OCI-LY1 (cell line): Measurements from ENCODE around the gene BEND2.
"Not testable (repeated sequence)": the region's sequence is repeated elsewhere in the genome, so short reads cannot be mapped to it uniquely, and the experiment has no call there.

ENCODE experiments used
- H2AFZ ChIP-seq: fragments of 200-600 bp; sonication (generic), shearing (Covaris generic); 2 replicates; pipeline ENCODE4 v1.6.0; 2014; ENCODE audit warnings: antibody characterized with exemption, mild to moderate bottlenecking, low read length
- H3F3A ChIP-seq: fragments of 200-600 bp; sonication (generic), shearing (Covaris generic); 2 replicates; pipeline ENCODE4 v1.6.0; 2014; ENCODE audit warnings: mild to moderate bottlenecking, antibody characterized with exemption, low read length, moderate library complexity; ENCODE audit not compliant: insufficient read depth
- H3K27ac ChIP-seq: fragments of 200-600 bp; sonication (generic); 2 replicates; pipeline ENCODE4 v1.5.1; 2014; ENCODE audit warnings: low read length, mixed run types, mild to moderate bottlenecking, low read depth; ENCODE audit not compliant: poor library complexity, severe bottlenecking
- H3K27me3 ChIP-seq: fragments of 200-600 bp; sonication (generic); 2 replicates; pipeline ENCODE4 v1.6.0; 2014; ENCODE audit warnings: antibody characterized with exemption, mild to moderate bottlenecking, low read length, moderate library complexity; ENCODE audit not compliant: insufficient read depth
- H3K36me3 ChIP-seq: fragments of 200-600 bp; sonication (generic); 2 replicates; pipeline ENCODE4 v1.6.1; 2014; ENCODE audit warnings: mild to moderate bottlenecking, antibody characterized with exemption, low read length, moderate library complexity, mixed read lengths; ENCODE audit not compliant: insufficient read depth
- H3K4me1 ChIP-seq: fragments of 200-600 bp; sonication (generic); 2 replicates; pipeline ENCODE4 v1.5.1; 2014; ENCODE audit warnings: mild to moderate bottlenecking, low read length, moderate library complexity; ENCODE audit not compliant: insufficient read depth, severe bottlenecking
- H3K4me2 ChIP-seq: fragments of 200-600 bp; sonication (generic), shearing (Covaris generic); 2 replicates; pipeline ENCODE4 v1.6.1; 2014; ENCODE audit warnings: low read length
- H3K4me3 ChIP-seq: fragments of 200-600 bp; sonication (generic); 2 replicates; pipeline ENCODE4 v1.5.1; 2014; ENCODE audit warnings: low read length, low read depth, mild to moderate bottlenecking, mixed read lengths; ENCODE audit not compliant: poor library complexity, severe bottlenecking
- H3K79me2 ChIP-seq: fragments of 200-600 bp; shearing (Covaris generic); 2 replicates; pipeline ENCODE4 v1.6.1; 2016; ENCODE audit warnings: mixed run types, low read length, mixed read lengths; ENCODE audit not compliant: insufficient read depth
- H3K9ac ChIP-seq: fragments of 200-600 bp; sonication (generic), shearing (Covaris generic); 2 replicates; pipeline ENCODE4 v1.6.1; 2014; ENCODE audit warnings: mild to moderate bottlenecking, low read length, mixed read lengths
- H3K9me2 ChIP-seq: fragments of 200-600 bp; sonication (generic), shearing (Covaris generic); 2 replicates; pipeline ENCODE4 v1.6.1; 2014; ENCODE audit warnings: low read depth, mild to moderate bottlenecking, low read length, mixed read lengths
- H3K9me3 ChIP-seq: fragments of 200-600 bp; shearing (Covaris generic); 2 replicates; pipeline ENCODE4 v1.6.1; 2014; ENCODE audit warnings: low read length, mixed read lengths
- H4K20me1 ChIP-seq: fragments of 200-600 bp; sonication (generic), shearing (Covaris generic); 2 replicates; pipeline ENCODE4 v1.6.0; 2016; ENCODE audit warnings: mild to moderate bottlenecking, low read length; ENCODE audit not compliant: insufficient read depth
- EZH2 ChIP-seq: fragments of 200-600 bp; sonication (generic), shearing (Covaris generic); IDR thresholded peaks from 2 replicates; pipeline ENCODE4 v1.8.0; 2017; ENCODE audit warnings: borderline replicate concordance, mixed run types, mild to moderate bottlenecking, antibody characterized with exemption, low read length, moderate library complexity, mixed read lengths
- TF ChIP-seq, protein P1 (sequence below): fragments of 200-600 bp; sonication (generic), shearing (Covaris generic); IDR thresholded peaks from 2 replicates; pipeline ENCODE4 v1.5.1; 2017; ENCODE audit warnings: mild to moderate bottlenecking, antibody characterized with exemption, low read length, moderate library complexity, mixed read lengths

The BEND2 gene

DNA sequence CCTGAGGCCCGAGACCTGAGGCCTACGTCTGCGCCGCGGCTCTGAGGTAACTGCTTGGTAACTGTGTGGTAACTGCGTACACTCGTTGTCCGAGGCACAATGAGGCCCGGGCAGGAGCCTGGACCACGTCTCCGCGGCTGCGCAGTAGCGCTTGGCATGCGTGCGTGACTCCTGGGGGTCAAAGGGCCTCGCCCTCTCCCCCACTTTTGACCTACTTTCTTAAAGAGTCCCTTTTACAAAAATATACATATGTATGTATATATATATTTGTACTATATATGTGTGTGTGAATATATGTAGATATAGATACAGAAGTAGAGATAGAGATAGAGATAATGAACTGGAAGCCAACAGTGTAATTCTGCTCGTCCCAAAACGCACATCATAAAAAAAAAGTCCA lies at the start of gene BEND2:
BEND2 (minus strand) TSS at position 101 of the 400 bp plus-strand sequence. CDS start 136 bp downstream, outside the sequence.
- Histone ChIP-seq H3K4me2 (no peak within 1 kb of the TSS), H3K9me2 (no peaks in the 10 kb centered on the region), H3K9me3 (no peaks in the 10 kb centered on the region), H3K9ac (no peak within 1 kb of the TSS), H3K36me3 (no peaks in the 10 kb centered on the region), H3K27me3 (no peaks in the 10 kb centered on the region), H3F3A (no peaks in the 10 kb centered on the region), H4K20me1 (no peaks in the 10 kb centered on the region), H2AFZ (no peak within 1 kb of the TSS), H3K4me3 (no peak within 1 kb of the TSS), H3K4me1 (no peaks in the 10 kb centered on the region), H3K79me2 (no peaks in the 10 kb centered on the region), H3K27ac (no peak within 1 kb of the TSS)
- TF ChIP-seq, protein P1, sequence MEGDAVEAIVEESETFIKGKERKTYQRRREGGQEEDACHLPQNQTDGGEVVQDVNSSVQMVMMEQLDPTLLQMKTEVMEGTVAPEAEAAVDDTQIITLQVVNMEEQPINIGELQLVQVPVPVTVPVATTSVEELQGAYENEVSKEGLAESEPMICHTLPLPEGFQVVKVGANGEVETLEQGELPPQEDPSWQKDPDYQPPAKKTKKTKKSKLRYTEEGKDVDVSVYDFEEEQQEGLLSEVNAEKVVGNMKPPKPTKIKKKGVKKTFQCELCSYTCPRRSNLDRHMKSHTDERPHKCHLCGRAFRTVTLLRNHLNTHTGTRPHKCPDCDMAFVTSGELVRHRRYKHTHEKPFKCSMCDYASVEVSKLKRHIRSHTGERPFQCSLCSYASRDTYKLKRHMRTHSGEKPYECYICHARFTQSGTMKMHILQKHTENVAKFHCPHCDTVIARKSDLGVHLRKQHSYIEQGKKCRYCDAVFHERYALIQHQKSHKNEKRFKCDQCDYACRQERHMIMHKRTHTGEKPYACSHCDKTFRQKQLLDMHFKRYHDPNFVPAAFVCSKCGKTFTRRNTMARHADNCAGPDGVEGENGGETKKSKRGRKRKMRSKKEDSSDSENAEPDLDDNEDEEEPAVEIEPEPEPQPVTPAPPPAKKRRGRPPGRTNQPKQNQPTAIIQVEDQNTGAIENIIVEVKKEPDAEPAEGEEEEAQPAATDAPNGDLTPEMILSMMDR = no peak
- TF ChIP-seq EZH2 = no peak

DNA sequence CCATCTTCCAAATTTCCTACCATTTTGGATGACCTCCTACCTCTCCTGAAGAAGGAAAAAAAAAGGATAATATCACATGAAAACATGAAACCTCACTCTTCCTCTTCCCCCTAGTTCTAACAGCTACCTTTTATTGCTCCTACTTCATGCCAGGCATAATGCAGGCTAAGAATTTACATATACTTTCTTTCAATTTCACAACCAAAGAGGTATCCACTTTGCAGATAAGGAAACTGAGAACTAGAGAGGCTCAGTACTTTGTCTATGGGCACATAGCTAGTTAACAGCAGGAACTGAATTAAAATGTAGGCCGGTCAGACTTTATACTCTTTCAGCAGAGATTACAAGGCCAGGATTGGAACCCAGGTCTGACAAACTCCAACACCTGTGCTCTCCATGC lies 34.4 kb upstream of the BEND2 start:
- Histone ChIP-seq H3K9ac (no peak overlapping the region), H3K9me2 (no peaks in the 10 kb centered on the region), H3K79me2 (no peaks in the 10 kb centered on the region), H3K27me3 (no peaks in the 10 kb centered on the region), H2AFZ (no peak overlapping the region), H3K9me3 (no peaks in the 10 kb centered on the region), H4K20me1 (no peaks in the 10 kb centered on the region), H3K4me3 (no peak overlapping the region), H3K27ac (no peak overlapping the region), H3K4me1 (no peaks in the 10 kb centered on the region), H3K4me2 (no peak overlapping the region), H3K36me3 (peaks cover 19% of the 10 kb centered on the region), H3F3A (no peaks in the 10 kb centered on the region)
- TF ChIP-seq EZH2 = no peak
- TF ChIP-seq, protein P1 = no peak

DNA sequence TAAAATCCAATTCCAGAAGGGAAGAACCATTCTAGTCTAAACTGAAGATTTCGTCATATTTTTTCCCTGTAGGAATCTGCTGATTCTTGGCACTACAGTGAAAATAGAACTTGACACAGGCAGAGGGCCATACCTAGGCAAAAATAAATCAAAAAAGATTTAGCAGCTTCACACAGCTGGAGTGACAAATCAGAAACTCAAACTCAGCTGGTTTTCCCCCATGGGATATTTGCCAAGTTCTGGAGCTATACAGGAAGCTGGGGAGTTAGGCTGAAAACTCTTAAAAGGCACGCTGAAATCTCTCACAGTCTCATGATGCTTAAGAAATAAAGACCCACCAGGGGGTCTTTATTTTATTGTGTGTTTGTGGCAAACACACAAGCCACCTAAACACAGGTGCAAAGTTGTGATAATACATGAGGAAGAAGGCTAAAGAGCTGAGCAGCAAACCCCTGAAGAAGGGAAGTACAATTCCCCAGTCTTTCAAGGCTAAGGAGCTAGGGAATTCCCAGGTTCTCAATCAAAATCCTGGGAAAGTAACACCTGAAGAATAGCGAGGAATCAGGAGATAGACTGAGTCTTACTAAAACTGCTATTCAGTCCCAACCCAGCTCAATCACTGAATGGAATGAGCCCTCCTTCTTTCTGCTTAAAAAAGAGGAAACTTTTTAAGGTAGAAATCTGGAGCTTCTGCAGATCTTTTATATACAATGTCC lies 32.1 kb upstream of the BEND2 start:
- Histone ChIP-seq H4K20me1 (no peaks in the 10 kb centered on the region), H3F3A (no peaks in the 10 kb centered on the region), H3K9me3 (no peaks in the 10 kb centered on the region), H3K27me3 (no peaks in the 10 kb centered on the region), H3K4me3 (no peak overlapping the region), H3K36me3 (peaks cover 19% of the 10 kb centered on the region), H3K9ac (no peak overlapping the region), H3K27ac (no peak overlapping the region), H3K4me2 (no peak overlapping the region), H3K79me2 (no peaks in the 10 kb centered on the region), H3K9me2 (no peaks in the 10 kb centered on the region), H3K4me1 (no peaks in the 10 kb centered on the region), H2AFZ (no peak overlapping the region)
- TF ChIP-seq, protein P1 = no peak
- no peak for TF ChIP-seq EZH2

DNA sequence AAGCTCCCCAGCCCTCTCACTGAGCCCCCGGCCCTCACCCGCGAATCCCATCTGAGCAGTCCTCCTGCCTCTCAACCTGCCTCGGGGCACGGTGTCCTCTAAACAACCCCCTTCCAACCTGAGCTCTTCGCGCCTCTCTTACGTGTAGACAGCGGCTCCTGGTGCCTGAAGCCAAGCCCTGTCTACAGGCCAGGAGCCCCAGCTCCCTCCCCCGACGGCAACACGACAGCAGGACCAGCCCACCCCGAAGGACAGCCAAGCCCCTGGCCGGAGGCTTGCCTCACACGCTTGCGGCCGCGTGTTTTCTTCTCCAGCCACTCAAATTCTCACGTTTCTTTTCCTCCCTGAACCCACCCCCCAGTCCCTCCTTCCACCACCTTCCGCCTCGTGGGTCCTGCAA lies 9.0 kb upstream of the BEND2 start:
- H3K4me1 ChIP-seq, H3K9me2 ChIP-seq, H3F3A ChIP-seq, H3K79me2 ChIP-seq, H3K9me3 ChIP-seq, H3K36me3 ChIP-seq, H4K20me1 ChIP-seq, H3K4me3 ChIP-seq, H2AFZ ChIP-seq, H3K4me2 ChIP-seq, H3K27me3 ChIP-seq, H3K27ac ChIP-seq, H3K9ac ChIP-seq: not testable (repeated sequence)
